GM19099 (cell line): ENCODE data around the gene CNTN4.

ENCODE experiments used
- POLR2A ChIP-seq: IDR thresholded peaks from 3 replicates; pipeline ENCODE4 v1.6.1; 2011; ENCODE audit warnings: low read depth; ENCODE audit not compliant: insufficient read length; ENCODE audit errors: extremely low read depth

The CNTN4 gene

DNA sequence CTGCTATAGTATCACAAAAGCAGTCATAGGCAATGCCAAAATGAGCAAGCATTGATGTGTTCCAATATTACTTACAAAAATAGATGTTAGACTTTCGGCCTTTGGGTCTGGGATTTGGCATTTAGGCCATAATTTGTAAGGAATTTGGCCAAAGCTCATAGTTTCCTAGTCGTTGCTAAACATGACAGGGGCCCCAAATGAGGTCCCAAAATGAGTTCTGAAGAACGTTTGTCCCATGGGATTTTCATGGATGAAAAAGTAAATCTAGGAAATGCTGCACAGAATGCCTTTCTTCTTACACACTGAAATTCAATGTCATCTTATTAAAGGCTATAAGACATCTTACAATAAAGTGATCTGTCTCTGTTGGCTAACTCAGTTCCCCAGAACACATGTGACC, 456.0 kb downstream of the CNTN4 start:
- no peak for TF ChIP-seq POLR2A

DNA sequence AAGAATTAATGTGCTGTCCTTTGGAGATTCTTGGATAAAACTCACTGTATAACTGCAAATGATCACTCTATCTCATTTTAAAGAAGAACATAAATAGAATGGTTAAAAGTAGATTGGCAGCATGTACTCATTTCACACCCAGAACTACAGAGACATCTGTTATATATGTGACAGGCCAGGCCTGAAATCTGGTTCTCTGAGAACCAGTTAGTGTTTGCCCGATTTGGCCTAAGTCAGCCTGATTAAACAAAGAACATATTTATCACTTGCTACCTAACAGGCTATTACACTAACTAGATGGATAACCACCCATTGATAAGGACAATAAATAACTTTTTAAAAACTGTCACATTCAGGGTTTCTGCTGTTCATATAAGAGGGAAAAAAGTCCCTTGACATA, 460.1 kb downstream of the CNTN4 start:
- TF ChIP-seq POLR2A = no peak

DNA sequence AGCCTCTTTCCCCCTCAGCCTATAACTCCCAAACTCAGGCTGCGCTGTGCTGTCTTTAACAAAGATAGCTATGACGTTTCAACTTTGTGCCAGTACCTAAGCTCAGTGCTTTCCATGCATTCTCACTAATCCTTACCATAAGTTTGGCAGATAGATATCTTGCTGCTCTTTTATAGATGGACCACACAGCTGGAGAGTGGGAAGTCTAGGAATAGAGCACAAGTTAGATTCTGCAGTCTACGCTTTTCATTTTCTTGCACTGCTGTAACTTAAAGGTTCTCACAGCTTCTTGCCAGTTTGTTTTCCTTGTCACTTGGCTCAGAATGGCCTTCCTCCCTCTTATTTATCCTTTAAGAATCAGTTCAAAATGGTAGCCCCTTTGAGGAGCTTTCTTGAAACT, 468.8 kb downstream of the CNTN4 start:
- no peak for TF ChIP-seq POLR2A

DNA sequence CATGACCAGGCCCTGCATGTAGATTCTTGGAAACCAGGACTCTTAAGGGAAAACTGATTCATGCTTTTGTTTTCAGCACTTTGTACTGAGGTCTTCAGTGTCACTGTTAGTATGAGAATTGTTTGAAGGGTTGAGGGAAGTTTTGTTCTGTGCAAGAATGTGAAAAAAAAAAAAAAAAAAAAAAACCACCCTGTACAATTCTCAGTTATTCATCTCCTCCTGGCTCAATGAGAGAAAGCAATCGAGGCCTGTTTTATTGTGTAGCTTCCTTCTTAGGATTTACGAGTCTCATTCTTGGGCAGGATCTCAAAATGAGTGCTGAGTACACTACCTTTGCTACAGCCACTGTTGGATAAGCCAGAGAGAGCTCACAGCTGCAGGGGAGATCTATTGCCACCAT, 469.5 kb downstream of the CNTN4 start:
- TF ChIP-seq POLR2A = no peak

DNA sequence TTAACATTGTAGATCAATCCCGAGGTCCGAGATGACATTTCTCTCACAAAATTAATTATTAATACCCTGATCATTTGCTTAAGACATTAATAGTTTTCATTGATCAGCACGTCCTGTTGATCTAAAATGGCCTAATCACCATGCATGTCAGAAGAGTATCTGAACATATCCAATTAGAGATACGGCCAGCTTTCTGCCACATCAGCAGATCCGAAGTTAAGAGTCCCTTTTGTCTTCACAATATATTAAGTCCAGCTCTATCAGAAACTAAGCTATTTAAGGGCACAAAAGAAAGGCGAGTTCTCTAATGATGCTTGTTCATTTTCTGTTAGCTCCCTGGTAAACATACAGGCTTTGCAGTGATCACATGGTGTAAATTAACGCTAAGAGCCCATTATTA, 470.3 kb downstream of the CNTN4 start:
- TF ChIP-seq POLR2A = no peak

DNA sequence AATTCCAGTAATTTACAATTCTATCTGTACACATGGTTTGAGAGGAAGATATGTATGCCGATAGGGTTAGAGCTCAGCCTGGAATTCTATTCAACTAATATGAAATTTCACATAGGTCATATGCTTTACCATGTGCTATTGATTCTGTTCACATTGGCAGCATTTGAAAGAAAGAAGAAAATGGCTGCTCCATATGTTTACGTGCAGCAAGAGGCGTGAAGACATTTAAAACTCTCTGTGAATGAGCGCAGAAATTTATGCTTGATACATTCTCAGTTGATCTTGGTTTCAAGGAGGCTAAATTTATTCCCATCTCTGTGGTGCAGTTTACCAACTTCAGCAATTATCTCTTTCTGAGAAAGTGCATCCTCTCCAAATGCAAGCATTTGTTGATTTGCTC, 478.9 kb downstream of the CNTN4 start:
- no peak for TF ChIP-seq POLR2A

DNA sequence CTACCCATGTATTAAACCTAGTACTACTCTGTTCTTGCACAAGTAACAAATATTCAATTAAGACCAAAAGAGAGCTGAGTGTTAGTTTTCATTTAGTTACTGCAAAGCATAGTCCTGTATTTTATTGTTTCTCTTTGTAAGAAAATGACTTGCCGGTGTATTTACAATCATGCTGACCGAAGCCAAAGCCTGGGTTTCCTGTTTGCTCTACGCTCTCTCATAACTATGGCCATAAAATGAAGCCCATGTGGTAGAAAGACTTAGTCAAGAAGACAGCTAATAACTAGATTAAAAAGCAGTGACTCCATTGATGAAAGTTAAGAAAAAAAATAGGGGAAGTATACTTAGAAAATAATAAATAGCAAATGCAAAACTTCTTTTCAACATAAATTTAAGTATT, 479.9 kb downstream of the CNTN4 start:
- no peak for TF ChIP-seq POLR2A

DNA sequence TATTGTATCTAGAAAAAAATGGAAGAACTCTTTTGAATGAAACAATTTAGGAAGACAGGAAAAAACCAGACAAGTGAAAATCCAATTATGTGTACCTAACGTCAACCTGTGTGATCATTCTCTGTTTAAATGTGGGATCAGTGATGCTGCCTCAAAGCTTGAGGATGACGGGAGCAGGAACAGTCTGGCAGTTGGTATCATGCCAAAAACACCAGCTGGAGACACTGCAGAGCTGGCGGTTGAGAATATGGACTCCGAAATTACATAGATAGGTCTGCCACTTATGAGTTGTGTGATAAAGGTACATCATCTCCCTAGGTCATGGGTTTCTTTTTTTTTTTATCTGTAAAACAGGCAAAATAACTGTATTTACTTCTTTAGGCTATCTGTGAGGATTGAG, 480.5 kb downstream of the CNTN4 start:
- no peak for TF ChIP-seq POLR2A

DNA sequence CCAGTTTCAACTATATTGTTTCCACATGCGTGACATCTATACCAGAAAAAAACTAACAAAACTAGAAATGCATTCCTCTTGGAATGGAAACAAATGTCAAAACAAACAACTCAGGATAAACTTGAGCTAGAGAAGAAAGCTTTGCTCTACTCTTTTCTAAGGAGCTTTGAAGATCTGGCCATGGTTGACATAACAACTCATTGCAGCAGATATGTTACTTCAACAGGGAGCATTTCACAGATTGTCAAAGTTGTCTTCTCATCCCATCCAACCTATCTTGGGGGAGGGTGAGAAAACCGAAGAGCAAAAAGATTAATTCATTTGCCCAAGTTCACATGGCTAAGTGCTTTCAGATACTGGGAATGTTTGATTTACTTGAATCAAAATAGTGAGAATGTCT, 484.4 kb downstream of the CNTN4 start:
- TF ChIP-seq POLR2A = no peak

DNA sequence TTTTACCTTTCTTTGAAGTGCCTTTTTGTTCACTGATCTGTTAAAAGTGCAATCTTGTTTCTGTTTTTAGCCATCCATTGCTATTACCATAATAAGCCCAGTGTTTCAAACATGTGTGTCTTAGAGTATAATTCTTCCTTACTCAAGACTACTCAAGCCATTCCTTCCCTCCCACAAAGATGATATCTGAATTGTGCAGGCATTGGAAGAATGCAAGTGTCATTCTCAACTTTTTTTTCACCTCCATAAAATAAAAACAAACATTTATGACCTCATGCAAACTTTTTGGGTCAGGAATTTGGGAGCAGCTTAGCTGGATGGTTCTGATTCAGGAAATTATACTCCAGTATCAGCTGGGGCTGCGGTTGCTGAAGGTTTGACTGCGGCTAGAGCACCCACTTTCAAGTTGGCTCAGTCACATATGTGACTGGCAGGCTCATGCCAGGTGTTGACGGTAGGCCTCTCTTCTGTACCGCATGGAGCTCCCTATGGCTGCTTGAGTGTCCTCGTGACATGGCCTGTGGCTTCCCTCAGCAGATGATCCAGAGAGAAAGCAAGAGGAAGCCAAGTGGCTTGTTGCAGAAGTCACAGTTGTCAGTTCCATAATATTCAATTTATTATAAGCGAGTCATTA, 490.8 kb downstream of the CNTN4 start:
- no peak for TF ChIP-seq POLR2A

DNA sequence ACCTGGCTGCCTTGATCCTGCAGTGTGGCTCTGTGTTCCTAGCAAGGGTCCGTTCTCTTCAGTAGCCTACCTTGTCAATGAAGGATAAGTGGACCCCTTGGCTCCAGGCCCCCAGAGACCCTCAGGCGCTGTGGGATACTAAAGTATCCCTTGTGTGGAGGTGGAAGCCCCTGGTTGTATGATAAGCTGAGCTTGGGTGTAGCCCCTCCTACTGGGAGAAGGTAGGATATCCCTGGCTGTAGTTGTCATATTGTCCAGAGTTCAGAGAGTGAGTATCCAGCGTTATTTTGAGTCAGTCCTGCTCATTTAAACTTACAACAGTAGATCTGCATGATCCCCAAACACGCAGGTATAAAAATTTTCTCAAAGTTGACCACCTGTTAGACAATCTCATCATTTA, 496.8 kb downstream of the CNTN4 start:
- no peak for TF ChIP-seq POLR2A

DNA sequence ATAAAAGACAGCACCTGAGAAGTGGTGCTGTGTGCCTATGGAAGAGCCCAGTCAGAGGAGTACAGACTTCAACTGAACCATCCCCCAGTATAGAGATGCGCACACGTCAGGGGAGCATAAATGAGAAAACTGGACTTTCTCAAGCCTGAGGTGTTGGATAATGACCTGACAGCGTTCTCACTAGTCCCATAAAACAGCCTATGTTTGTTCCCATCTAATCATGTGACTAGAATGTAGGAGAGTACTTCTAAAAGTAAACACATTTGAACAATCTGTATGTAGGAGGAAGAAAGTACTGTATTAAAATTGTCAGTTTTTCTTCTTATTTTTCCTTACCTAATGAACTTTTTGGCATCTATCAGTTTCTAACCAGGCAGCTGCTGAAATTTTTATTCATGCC, 498.9 kb downstream of the CNTN4 start:
- no peak for TF ChIP-seq POLR2A

DNA sequence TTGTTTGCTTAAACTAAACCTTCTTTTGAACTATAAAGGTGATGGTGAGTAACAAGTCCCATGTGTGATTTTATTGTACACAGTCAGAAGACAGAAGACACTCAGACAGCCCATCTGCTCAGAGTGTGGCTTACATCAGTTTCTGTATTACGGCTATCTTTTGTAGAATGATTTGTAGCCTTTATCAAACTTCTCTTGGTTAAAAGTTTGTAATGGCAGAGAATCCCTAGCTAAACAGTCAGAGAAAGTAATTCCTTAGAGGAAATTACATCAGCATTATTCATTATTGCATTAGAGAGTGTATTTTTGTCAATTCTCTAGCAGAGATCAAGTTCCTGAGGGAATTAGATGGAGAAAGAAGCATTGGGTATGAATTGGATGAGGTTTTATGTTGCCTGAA, 500.8 kb downstream of the CNTN4 start:
- TF ChIP-seq POLR2A = no peak

DNA sequence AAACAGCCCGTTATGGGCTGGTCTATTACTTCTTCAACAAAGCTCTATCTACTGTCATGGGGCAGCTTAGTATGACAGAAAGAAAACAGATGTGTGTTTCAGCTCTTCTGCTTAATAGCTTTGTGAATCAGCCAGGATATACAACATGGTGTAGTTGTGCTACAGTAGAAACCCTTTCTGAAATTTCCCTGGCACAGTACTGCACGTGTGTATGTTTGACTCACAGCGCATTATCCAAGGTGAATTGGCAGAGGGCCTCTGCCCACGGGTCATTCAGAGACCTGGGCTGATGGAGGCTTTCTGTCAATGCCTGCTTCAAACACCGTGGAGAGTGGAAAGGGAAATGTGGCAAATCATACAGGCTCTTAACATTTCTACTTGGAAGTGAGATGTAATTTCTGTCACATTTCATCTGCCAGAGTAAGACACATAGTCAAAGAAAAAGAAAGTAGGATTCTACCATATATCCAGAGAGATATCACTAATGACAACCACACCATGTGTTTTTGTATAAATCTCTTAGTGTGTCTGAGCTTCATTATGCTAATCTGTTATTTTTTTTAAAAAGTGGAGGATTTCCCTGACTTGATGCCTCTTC, 505.1 kb downstream of the CNTN4 start:
- no peak for TF ChIP-seq POLR2A

DNA sequence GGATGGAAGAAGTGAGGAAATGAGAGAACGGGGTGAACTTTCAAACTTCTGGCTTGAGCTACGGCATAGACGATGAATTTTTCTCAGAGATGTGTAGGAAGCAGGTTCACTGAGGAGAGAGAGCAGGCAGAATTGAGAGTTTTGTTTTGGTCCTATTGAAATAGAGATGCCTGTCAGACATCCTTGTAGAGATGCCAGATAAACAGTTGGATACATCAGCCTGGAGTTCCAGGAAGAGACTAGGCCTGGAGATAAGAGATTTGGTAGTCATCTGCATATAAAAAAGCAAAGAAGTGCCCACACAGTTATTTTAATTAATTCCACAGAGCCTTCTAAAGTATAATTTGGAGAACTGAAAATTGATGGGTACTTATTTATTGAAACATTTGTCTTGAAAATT, 515.9 kb downstream of the CNTN4 start:
- TF ChIP-seq POLR2A = no peak

DNA sequence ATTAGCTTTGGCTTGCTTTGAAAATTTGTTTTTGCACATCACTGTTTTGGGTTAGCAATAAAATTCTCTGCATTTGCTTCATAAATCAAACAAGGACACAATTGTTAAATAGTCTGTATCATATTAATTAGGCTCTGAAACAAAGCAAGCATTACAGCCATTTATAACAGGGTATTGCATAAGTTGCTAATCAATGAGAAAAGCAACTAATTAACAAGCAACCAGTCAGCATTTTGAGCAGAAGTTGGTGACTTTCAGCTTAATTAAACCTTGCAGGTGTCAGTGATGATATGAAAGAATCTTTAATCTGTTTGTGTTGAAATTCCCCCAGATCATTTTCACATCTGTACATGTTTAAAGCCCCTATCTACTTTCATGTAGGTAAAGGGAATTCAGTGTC, 516.4 kb downstream of the CNTN4 start:
- no peak for TF ChIP-seq POLR2A

DNA sequence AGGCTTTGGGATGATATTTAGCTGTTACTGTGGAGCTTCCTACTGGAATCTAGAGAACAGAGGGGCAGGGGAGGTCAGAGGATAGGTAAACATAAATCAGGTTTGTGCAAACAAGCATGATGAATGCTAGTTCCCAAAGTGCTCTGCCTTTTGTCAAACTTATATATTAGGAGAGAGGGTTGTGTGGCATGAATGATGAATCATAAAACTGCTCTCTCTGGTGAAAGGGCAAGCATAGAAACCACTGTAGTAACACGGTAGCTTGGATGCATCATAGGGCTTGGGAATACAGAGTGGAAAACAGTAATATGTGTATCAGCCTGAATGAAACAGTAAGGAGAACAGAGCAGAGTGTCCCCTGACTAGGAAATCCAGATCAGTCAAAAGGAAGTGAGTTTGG, 524.8 kb downstream of the CNTN4 start:
- no peak for TF ChIP-seq POLR2A

DNA sequence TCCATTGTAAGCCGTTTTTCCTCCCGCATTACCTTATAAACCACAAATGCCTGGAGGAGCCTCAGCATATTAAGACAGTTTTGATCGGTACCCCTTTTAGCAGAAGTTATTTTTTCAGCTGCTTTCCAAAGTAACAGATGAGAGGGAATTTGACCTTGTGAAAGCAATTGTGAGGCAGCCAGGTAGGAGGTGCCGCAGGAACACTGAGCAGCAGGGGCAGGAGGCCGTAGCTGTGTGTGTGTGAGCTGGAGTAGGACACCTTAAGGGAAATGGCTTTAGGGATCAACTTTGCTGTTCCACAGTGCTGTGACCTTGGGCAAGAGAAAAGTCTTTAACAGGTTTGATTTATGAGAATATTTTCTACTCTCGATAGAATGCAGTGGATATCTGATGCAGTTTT, 529.5 kb downstream of the CNTN4 start:
- TF ChIP-seq POLR2A = no peak

DNA sequence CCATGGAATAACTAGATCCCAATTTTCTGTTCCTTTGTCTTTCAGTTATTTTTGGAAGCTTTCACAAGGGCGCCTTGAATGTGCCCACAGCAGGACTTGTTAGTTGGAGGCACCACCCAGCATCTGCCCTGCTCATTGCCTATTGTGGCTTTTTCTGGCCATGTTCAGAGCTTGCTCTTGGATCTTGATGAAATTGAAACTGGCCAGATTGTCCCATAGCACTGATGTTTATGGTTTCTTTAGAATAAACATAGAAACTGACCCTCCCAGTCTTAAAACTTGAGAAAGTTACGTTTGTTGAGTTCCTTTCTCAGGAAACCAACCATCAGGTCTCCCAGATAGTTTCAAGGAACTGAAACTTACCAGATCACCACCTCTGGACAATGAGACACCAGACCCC, 536.8 kb downstream of the CNTN4 start:
- TF ChIP-seq POLR2A = no peak
